ENCODE measurements around the gene HOXB2.

Gene HOXB2

GRCh38 chr17:48551596-48552465 lies 6.9 kb upstream of the HOXB2 start:
- DNase-seq = no peak

GRCh38 chr17:48551214-48551555 lies 6.3 kb upstream of the HOXB2 start:
- no peak for DNase-seq

- no peak for DNase-seq
Measured at GRCh38 chr17:48550502-48551213, 5.7 kb upstream of the HOXB2 start.

- no peak for DNase-seq
Measured at GRCh38 chr17:48549914-48550501, 5.1 kb upstream of the HOXB2 start.

GRCh38 chr17:48549281-48549630 lies 4.3 kb upstream of the HOXB2 start:
- DNase-seq = no peak

- no peak for DNase-seq
Measured at GRCh38 chr17:48548523-48549280, 3.8 kb upstream of the HOXB2 start.

- DNase-seq = no peak
Measured at GRCh38 chr17:48547808-48548522, 3.1 kb upstream of the HOXB2 start.

- DNase-seq = no peak
Measured at GRCh38 chr17:48546924-48547807, 2.3 kb upstream of the HOXB2 start.

GRCh38 chr17:48546137-48546923 lies 1.4 kb upstream of the HOXB2 start:
- DNase-seq = no peak

GRCh38 chr17:48545539-48545938 lies 630 bp upstream of the HOXB2 start:
- no peak for DNase-seq

- no peak for DNase-seq
Measured at GRCh38 chr17:48544349-48545021, 424 bp downstream of the HOXB2 start.

- no peak for DNase-seq
Measured at GRCh38 chr17:48543854-48544348, 1.0 kb downstream of the HOXB2 start.

- no peak for DNase-seq
Measured at GRCh38 chr17:48543107-48543853, 1.6 kb downstream of the HOXB2 start.

GRCh38 chr17:48542698-48543106 lies 2.2 kb downstream of the HOXB2 start:
- DNase-seq = no peak

GRCh38 chr17:48542114-48542656 lies 2.7 kb downstream of the HOXB2 start:
- no peak for DNase-seq

- no peak for DNase-seq
Measured at GRCh38 chr17:48541577-48542113, 3.3 kb downstream of the HOXB2 start.

GRCh38 chr17:48541036-48541576 lies 3.8 kb downstream of the HOXB2 start:
- no peak for DNase-seq

GRCh38 chr17:48540213-48540612 lies 4.7 kb downstream of the HOXB2 start:
- no peak for DNase-seq

Data from GOT3 (cell line).